ENCODE measurements around the gene ADPGK.

The ADPGK gene

GRCh38 chr15:72751751-72752455 lies 31.7 kb downstream of the ADPGK start:
- no peak overlapping the region for H3K4me3 ChIP-seq (ENCODE audit: low read length)
- H3K36me3 ChIP-seq (ENCODE audit: control insufficient read depth, insufficient read depth, low read length), result peaks cover 17% of the 10 kb centered on the region
- H3K27ac ChIP-seq (ENCODE audit: low read length), result no peak overlapping the region
- no peaks in the 10 kb centered on the region for H3K4me1 ChIP-seq (ENCODE audit: control insufficient read depth, insufficient read depth, low read length)
- no peaks in the 10 kb centered on the region for H3K9me3 ChIP-seq (ENCODE audit: control insufficient read depth, insufficient read depth, low read length)
- no peaks in the 10 kb centered on the region for H3K27me3 ChIP-seq (ENCODE audit: control insufficient read depth, insufficient read depth, low read length)
- no CpG with 5 or more reads among the region's 9 CpGs for WGBS (ENCODE audit: insufficient coverage, insufficient read length)
- DNase-seq (ENCODE audit: low read depth, low spot score), result no peak

GRCh38 chr15:72749700-72750099 lies 33.9 kb downstream of the ADPGK start:
- DNase-seq (ENCODE audit: low read depth, low spot score), result no peak
- H3K4me3 ChIP-seq (ENCODE audit: low read length), result no peak overlapping the region
- H3K27me3 ChIP-seq (ENCODE audit: control insufficient read depth, insufficient read depth, low read length), result no peaks in the 10 kb centered on the region
- no CpG with 5 or more reads among the region's 2 CpGs for WGBS (ENCODE audit: insufficient coverage, insufficient read length)
- H3K4me1 ChIP-seq (ENCODE audit: control insufficient read depth, insufficient read depth, low read length), result no peaks in the 10 kb centered on the region
- no peak overlapping the region for H3K27ac ChIP-seq (ENCODE audit: low read length)
- peaks cover 13% of the 10 kb centered on the region for H3K36me3 ChIP-seq (ENCODE audit: control insufficient read depth, insufficient read depth, low read length)
- no peaks in the 10 kb centered on the region for H3K9me3 ChIP-seq (ENCODE audit: control insufficient read depth, insufficient read depth, low read length)

GRCh38 chr15:72740219-72740618 lies 43.3 kb downstream of the ADPGK start:
- DNase-seq (ENCODE audit: low read depth, low spot score), result no peak
- Histone ChIP-seq H3K4me3 (ENCODE audit: low read length) (no peak overlapping the region), H3K36me3 (ENCODE audit: control insufficient read depth, insufficient read depth, low read length) (no peaks in the 10 kb centered on the region; the same call in 1 of the 2 replicates), H3K27me3 (ENCODE audit: control insufficient read depth, insufficient read depth, low read length) (no peaks in the 10 kb centered on the region), H3K27ac (ENCODE audit: low read length) (no peak overlapping the region), H3K9me3 (ENCODE audit: control insufficient read depth, insufficient read depth, low read length) (no peaks in the 10 kb centered on the region), H3K4me1 (ENCODE audit: control insufficient read depth, insufficient read depth, low read length) (no peaks in the 10 kb centered on the region)
- WGBS (ENCODE audit: insufficient coverage, insufficient read length), result no CpG with 5 or more reads among the region's 1 CpG

- Histone ChIP-seq H3K4me1 (ENCODE audit: control insufficient read depth, insufficient read depth, low read length) (no peaks in the 10 kb centered on the region), H3K9me3 (ENCODE audit: control insufficient read depth, insufficient read depth, low read length) (no peaks in the 10 kb centered on the region), H3K4me3 (ENCODE audit: low read length) (no peak overlapping the region), H3K27me3 (ENCODE audit: control insufficient read depth, insufficient read depth, low read length) (no peaks in the 10 kb centered on the region), H3K27ac (ENCODE audit: low read length) (no peak overlapping the region), H3K36me3 (ENCODE audit: control insufficient read depth, insufficient read depth, low read length) (no peaks in the 10 kb centered on the region; the same call in 1 of the 2 replicates)
- no CpG with 5 or more reads among the region's 1 CpG for WGBS (ENCODE audit: insufficient coverage, insufficient read length)
- no peak for DNase-seq (ENCODE audit: low read depth, low spot score)
These were observed 45.8 kb downstream of the ADPGK start for GRCh38 chr15:72737723-72738122.

GRCh38 chr15:72737061-72737460 lies 46.5 kb downstream of the ADPGK start:
- WGBS (ENCODE audit: insufficient coverage, insufficient read length), result no CpG with 5 or more reads among the region's 3 CpGs
- Histone ChIP-seq H3K27ac (ENCODE audit: low read length) (no peak overlapping the region), H3K36me3 (ENCODE audit: control insufficient read depth, insufficient read depth, low read length) (no peaks in the 10 kb centered on the region; the same call in 1 of the 2 replicates), H3K4me3 (ENCODE audit: low read length) (no peak overlapping the region), H3K9me3 (ENCODE audit: control insufficient read depth, insufficient read depth, low read length) (no peaks in the 10 kb centered on the region), H3K4me1 (ENCODE audit: control insufficient read depth, insufficient read depth, low read length) (no peaks in the 10 kb centered on the region), H3K27me3 (ENCODE audit: control insufficient read depth, insufficient read depth, low read length) (no peaks in the 10 kb centered on the region)
- DNase-seq (ENCODE audit: low read depth, low spot score), result no peak

- H3K9me3 ChIP-seq (ENCODE audit: control insufficient read depth, insufficient read depth, low read length), result no peaks in the 10 kb centered on the region
- DNase-seq (ENCODE audit: low read depth, low spot score), result no peak
- H3K36me3 ChIP-seq (ENCODE audit: control insufficient read depth, insufficient read depth, low read length), result no peaks in the 10 kb centered on the region; the same call in 1 of the 2 replicates
- WGBS (ENCODE audit: insufficient coverage, insufficient read length), result no CpG with 5 or more reads among the region's 2 CpGs
- H3K27ac ChIP-seq (ENCODE audit: low read length), result no peak overlapping the region
- no peaks in the 10 kb centered on the region for H3K4me1 ChIP-seq (ENCODE audit: control insufficient read depth, insufficient read depth, low read length)
- H3K27me3 ChIP-seq (ENCODE audit: control insufficient read depth, insufficient read depth, low read length), result no peaks in the 10 kb centered on the region
- H3K4me3 ChIP-seq (ENCODE audit: low read length), result no peak overlapping the region
These were observed 48.4 kb downstream of the ADPGK start for GRCh38 chr15:72735111-72735510.

GRCh38 chr15:72733941-72734738 lies 49.4 kb downstream of the ADPGK start:
- no peak overlapping the region for H3K27ac ChIP-seq (ENCODE audit: low read length)

GRCh38 chr15:72732516-72732915 lies 51.0 kb downstream of the ADPGK start:
- no peak overlapping the region for H3K27ac ChIP-seq (ENCODE audit: low read length)
- no CpG with 5 or more reads among the region's 4 CpGs for WGBS (ENCODE audit: insufficient coverage, insufficient read length)
- H3K9me3 ChIP-seq (ENCODE audit: control insufficient read depth, insufficient read depth, low read length), result no peaks in the 10 kb centered on the region
- H3K4me1 ChIP-seq (ENCODE audit: control insufficient read depth, insufficient read depth, low read length), result no peaks in the 10 kb centered on the region
- no peak overlapping the region for H3K4me3 ChIP-seq (ENCODE audit: low read length)
- no peaks in the 10 kb centered on the region; the same call in 1 of the 2 replicates for H3K36me3 ChIP-seq (ENCODE audit: control insufficient read depth, insufficient read depth, low read length)
- H3K27me3 ChIP-seq (ENCODE audit: control insufficient read depth, insufficient read depth, low read length), result no peaks in the 10 kb centered on the region
- no peak for DNase-seq (ENCODE audit: low read depth, low spot score)

More at GRCh38 chr15:72733941-72734738, 49.4 kb downstream of the ADPGK start:
- DNase-seq (ENCODE audit: low read depth, low spot score), result no peak
- Histone ChIP-seq H3K9me3 (ENCODE audit: control insufficient read depth, insufficient read depth, low read length) (no peaks in the 10 kb centered on the region), H3K27me3 (ENCODE audit: control insufficient read depth, insufficient read depth, low read length) (no peaks in the 10 kb centered on the region), H3K4me3 (ENCODE audit: low read length) (no peak overlapping the region), H3K36me3 (ENCODE audit: control insufficient read depth, insufficient read depth, low read length) (no peaks in the 10 kb centered on the region; the same call in 1 of the 2 replicates), H3K4me1 (ENCODE audit: control insufficient read depth, insufficient read depth, low read length) (no peaks in the 10 kb centered on the region)
- no CpG with 5 or more reads among the region's 2 CpGs for WGBS (ENCODE audit: insufficient coverage, insufficient read length)

- no peak for DNase-seq (ENCODE audit: low read depth, low spot score)
- Histone ChIP-seq H3K36me3 (ENCODE audit: control insufficient read depth, insufficient read depth, low read length) (no peaks in the 10 kb centered on the region; the same call in 1 of the 2 replicates), H3K9me3 (ENCODE audit: control insufficient read depth, insufficient read depth, low read length) (no peaks in the 10 kb centered on the region), H3K27ac (ENCODE audit: low read length) (no peak overlapping the region), H3K27me3 (ENCODE audit: control insufficient read depth, insufficient read depth, low read length) (no peaks in the 10 kb centered on the region), H3K4me1 (ENCODE audit: control insufficient read depth, insufficient read depth, low read length) (no peaks in the 10 kb centered on the region), H3K4me3 (ENCODE audit: low read length) (no peak overlapping the region)
These were observed 51.5 kb downstream of the ADPGK start for GRCh38 chr15:72732086-72732485.

- Histone ChIP-seq H3K4me1 (ENCODE audit: control insufficient read depth, insufficient read depth, low read length) (no peaks in the 10 kb centered on the region), H3K9me3 (ENCODE audit: control insufficient read depth, insufficient read depth, low read length) (no peaks in the 10 kb centered on the region), H3K4me3 (ENCODE audit: low read length) (no peak overlapping the region), H3K27ac (ENCODE audit: low read length) (no peak overlapping the region), H3K36me3 (ENCODE audit: control insufficient read depth, insufficient read depth, low read length) (no peaks in the 10 kb centered on the region), H3K27me3 (ENCODE audit: control insufficient read depth, insufficient read depth, low read length) (no peaks in the 10 kb centered on the region)
- no peak for DNase-seq (ENCODE audit: low read depth, low spot score)
- WGBS (ENCODE audit: insufficient coverage, insufficient read length), result no CpG with 5 or more reads among the region's 1 CpG
These were observed 54.7 kb downstream of the ADPGK start for GRCh38 chr15:72728821-72729220.
